GM23338 (cell line): Measurements from ENCODE around the gene GET4. TPM values are rescaled to one million over a fixed set of nuclear protein-coding genes. Genes with fewer than 3 reads are reported as not detected.

Experiments
- ATAC-seq: fragments of 200-7000 bp; cut with Tn5 transposase; 3 replicates; pipeline ENCODE4 v1.9.1; 2020
- DNase-seq: peaks from one replicate; pipeline ENCODE4 v3.0.0-alpha.2; 2015; ENCODE audit warnings: low spot score
- H2AFZ ChIP-seq: fragments of 200-600 bp; sonication (generic); 2 replicates; pipeline ENCODE4 v1.8.0; 2016; ENCODE audit warnings: antibody characterized with exemption, mild to moderate bottlenecking, moderate library complexity
- H3F3A ChIP-seq: fragments of 200-600 bp; sonication (generic); replicated peaks from 2 replicates; pipeline ENCODE4 v1.8.0; 2017; ENCODE audit warnings: antibody characterized with exemption, mixed run types, low read depth
- H3K27ac ChIP-seq: fragments of 200-600 bp; sonication (generic); 2 replicates; pipeline ENCODE4 v1.6.1; 2016; ENCODE audit warnings: low read depth
- H3K27me3 ChIP-seq: fragments of 200-600 bp; sonication (generic); 2 replicates; pipeline ENCODE4 v1.8.0; 2016; ENCODE audit warnings: mild to moderate bottlenecking, mixed run types, moderate library complexity; ENCODE audit not compliant: insufficient read depth
- H3K36me3 ChIP-seq: fragments of 200-600 bp; sonication (generic); 2 replicates; pipeline ENCODE4 v1.8.0; 2016; ENCODE audit warnings: mild to moderate bottlenecking; ENCODE audit not compliant: insufficient read depth
- H3K4me1 ChIP-seq: fragments of 200-600 bp; sonication (generic); 2 replicates; pipeline ENCODE4 v1.8.0; 2016; ENCODE audit warnings: mild to moderate bottlenecking, moderate library complexity; ENCODE audit not compliant: insufficient read depth
- H3K4me2 ChIP-seq: fragments of 200-600 bp; sonication (generic); 2 replicates; pipeline ENCODE4 v1.7.1; 2017; ENCODE audit warnings: mixed run types
- H3K4me3 ChIP-seq: fragments of 200-600 bp; sonication (generic); 2 replicates; pipeline ENCODE4 v1.6.1; 2016; ENCODE audit warnings: mixed run types
- H3K79me2 ChIP-seq: fragments of 200-600 bp; sonication (generic); replicated peaks from 2 replicates; pipeline ENCODE4 v1.8.0; 2017; ENCODE audit warnings: mild to moderate bottlenecking; ENCODE audit not compliant: insufficient read depth
- H3K9me2 ChIP-seq: fragments of 200-600 bp; sonication (generic); 2 replicates; pipeline ENCODE4 v1.8.0; 2017; ENCODE audit not compliant: insufficient read depth
- H4K20me1 ChIP-seq: fragments of 200-600 bp; sonication (generic); replicated peaks from 2 replicates; pipeline ENCODE4 v1.8.0; 2017; ENCODE audit warnings: mild to moderate bottlenecking; ENCODE audit not compliant: insufficient read depth
- H3K27ac Mint-ChIP-seq: 2 replicates; pipeline ENCODE4 v1.8.0; 2020; ENCODE audit warnings: inconsistent platforms, mild to moderate bottlenecking, moderate library complexity, mixed read lengths
- H3K27me3 Mint-ChIP-seq: 3 replicates; pipeline ENCODE4 v1.8.0; 2022; ENCODE audit warnings: low read depth, mild to moderate bottlenecking, moderate library complexity, mixed read lengths, inconsistent platforms; ENCODE audit not compliant: insufficient read depth, poor library complexity
- H3K36me3 Mint-ChIP-seq: 3 replicates; pipeline ENCODE4 v1.8.0; 2021; ENCODE audit warnings: low read depth, mild to moderate bottlenecking, inconsistent platforms, moderate library complexity, mixed read lengths
- H3K4me1 Mint-ChIP-seq: 3 replicates; pipeline ENCODE4 v1.8.0; 2020; ENCODE audit warnings: mild to moderate bottlenecking, inconsistent platforms, mixed read lengths
- H3K4me3 Mint-ChIP-seq: 3 replicates; pipeline ENCODE4 v1.8.0; 2021; ENCODE audit warnings: moderate library complexity, mild to moderate bottlenecking, inconsistent platforms, mixed read lengths
- H3K9me3 Mint-ChIP-seq: 3 replicates; pipeline ENCODE4 v1.8.0; 2020; ENCODE audit warnings: moderate library complexity, mild to moderate bottlenecking, inconsistent platforms, mixed read lengths
- CREB1 ChIP-seq: fragments of 250-450 bp; sonication (Bioruptor Pico); IDR thresholded peaks from 2 replicates; pipeline ENCODE4 v1.5.0; 2020; ENCODE audit warnings: low read depth, mild to moderate bottlenecking, moderate library complexity
- CTCF ChIP-seq, 2 experiments: fragments of 200-600 bp in 1 of 2; sonication (generic) in 1 of 2; conservative IDR thresholded peaks; 2 replicates each; pipeline versions ENCODE4 v1.5.1 to v1.6.1; 2016 to 2017; ENCODE audit warnings: antibody characterized with exemption in 2 of 2, low read depth in 2 of 2, mild to moderate bottlenecking in 2 of 2, moderate library complexity in 1 of 2
- ETS1 ChIP-seq: IDR thresholded peaks from 2 replicates; pipeline ENCODE4 v1.6.1; 2016; ENCODE audit warnings: antibody characterized with exemption
- EZH2 ChIP-seq: fragments of 200-600 bp; sonication (generic); IDR thresholded peaks from one replicate; pipeline ENCODE4 v1.8.0; 2017; ENCODE audit warnings: antibody characterized with exemption, mild to moderate bottlenecking, low read depth; ENCODE audit not compliant: unreplicated experiment
- EZH2phosphoT487 ChIP-seq: fragments of 200-600 bp; sonication (generic); IDR thresholded peaks from one replicate; pipeline ENCODE4 v1.8.1; 2018; ENCODE audit warnings: antibody characterized with exemption; ENCODE audit not compliant: unreplicated experiment
- JUNB ChIP-seq: IDR thresholded peaks from one replicate; pipeline ENCODE4 v1.6.1; 2016; ENCODE audit warnings: antibody characterized with exemption; ENCODE audit not compliant: unreplicated experiment
- NANOG ChIP-seq: IDR thresholded peaks from 2 replicates; pipeline ENCODE4 v1.6.1; 2016; ENCODE audit warnings: antibody characterized with exemption, borderline replicate concordance
- POLR2AphosphoS5 ChIP-seq: IDR thresholded peaks from 2 replicates; pipeline ENCODE4 v1.6.1; 2016; ENCODE audit warnings: antibody characterized with exemption, low read depth
- REST ChIP-seq: IDR thresholded peaks from one replicate; pipeline ENCODE4 v1.6.1; 2018; ENCODE audit warnings: antibody characterized with exemption; ENCODE audit not compliant: unreplicated experiment
- ZNF331 ChIP-seq: fragments of 250-450 bp; sonication (Bioruptor Pico); IDR thresholded peaks from 2 replicates; pipeline ENCODE4 v1.5.0; 2020; ENCODE audit warnings: low read depth, mild to moderate bottlenecking, moderate library complexity
- polyA plus RNA-seq: library from polyadenylated mRNA; unstranded; fragments of >200 nt; fragmentation: Nextera tagmentation; extraction: Ambion mirVana; gene quantifications from 2 replicates; pipeline ENCODE4 v1.2.1, GENCODE V29; 2016
- total RNA-seq: library from RNA; depleted of rRNA; stranded (reverse); fragments of >200 nt; shearing (Covaris generic); gene quantifications from 2 replicates; pipeline ENCODE4 v1.2.3, GENCODE V29; 2014

GET4 gene
- total and polyA plus RNA-seq, 2 experiments from 2014 or later, result 48.0 to 79.1 TPM

GRCh38 chr7:831596-832166 lies 44.7 kb upstream of the GET4 start:
- Mint-ChIP-seq H3K36me3 (peaks cover 23% of the 10 kb centered on the region), H3K27me3 (peaks cover 12% of the 10 kb centered on the region), H3K9me3 (no peaks in the 10 kb centered on the region), H3K4me1 (peaks cover 44% of the 10 kb centered on the region), H3K4me3 (peak overlapping the region; percentile 15; the same call in 1 of the 3 replicates), H3K27ac (peak overlapping the region; percentile 86)
- H4K20me1 ChIP-seq, result peaks cover 71% of the 10 kb centered on the region
- peaks cover 18% of the 10 kb centered on the region for H3K4me1 ChIP-seq
- no peak for DNase-seq
- H3K27me3 ChIP-seq, result no peaks in the 10 kb centered on the region
- peak overlapping the region; percentile 34 for H3K27ac ChIP-seq
- no peak overlapping the region for H2AFZ ChIP-seq
- peak overlapping the region; percentile 30 for H3K4me2 ChIP-seq
- no peaks in the 10 kb centered on the region; the same call in 1 of the 2 replicates for H3K36me3 ChIP-seq
- TF ChIP-seq EZH2phosphoT487 (no peak), EZH2 (no peak)
- ATAC-seq, result no peak
- H3K4me3 ChIP-seq, result peak overlapping the region; percentile 9
- H3K9me2 ChIP-seq, result no peaks in the 10 kb centered on the region
- H3F3A ChIP-seq, result no peaks in the 10 kb centered on the region
- peaks cover 98% of the 10 kb centered on the region for H3K79me2 ChIP-seq

- Histone ChIP-seq H2AFZ (no peak within 1 kb of the TSS), H3K4me1 (peaks cover 17% of the 10 kb centered on the region), H3K36me3 (no peaks in the 10 kb centered on the region; the same call in 1 of the 2 replicates), H3K9me2 (no peaks in the 10 kb centered on the region), H3K4me3 (peak within 1 kb of the TSS; percentile 9), H3K27me3 (no peaks in the 10 kb centered on the region), H3K79me2 (peaks cover 98% of the 10 kb centered on the region), H4K20me1 (peaks cover 69% of the 10 kb centered on the region), H3K27ac (peak within 1 kb of the TSS; percentile 34), H3F3A (no peaks in the 10 kb centered on the region), H3K4me2 (peak within 1 kb of the TSS; percentile 30)
- peaks cover 12% of the 10 kb centered on the region for H3K27me3 Mint-ChIP-seq
- TF ChIP-seq EZH2phosphoT487 (no peak), ZNF331 (CRISPR knock-in tag) (no peak), POLR2AphosphoS5 (no peak), EZH2 (no peak), REST (no peak), CREB1 (CRISPR knock-in tag) (no peak), CTCF (conservative IDR thresholded peaks at IDR 0.05; ENCODE audit: low read depth in 2 of 2) (no peak), NANOG (no peak), ETS1 (no peak), JUNB (no peak)
- ATAC-seq (no peak; the same call in 2 of the 3 replicates), DNase-seq (peak; percentile 66)
- peaks cover 25% of the 10 kb centered on the region for H3K36me3 Mint-ChIP-seq
- peaks cover 44% of the 10 kb centered on the region for H3K4me1 Mint-ChIP-seq
- no peaks in the 10 kb centered on the region for H3K9me3 Mint-ChIP-seq
- peak within 1 kb of the TSS; percentile 86 for H3K27ac Mint-ChIP-seq
- peak within 1 kb of the TSS; percentile 36; the same call in 1 of the 3 replicates for H3K4me3 Mint-ChIP-seq
Measured at GRCh38 chr7:832167-832967, 44.0 kb upstream of the GET4 start, which contains the start of gene SUN1. Gene SUN1, plus strand, starts transcription at chr7:832476. Its CDS starts 49 bp downstream, at chr7:832525.
